Stimulated activated CD4-positive, alpha-beta T cell treated with anti-CD3 and anti-CD28 coated beads, Interleukin-15, amount 100 ng/mL, for 48 hours (primary cell): ENCODE measurements around the gene THRB.
"Not testable (repeated sequence)": the region's sequence is repeated elsewhere in the genome, so short reads cannot be mapped to it uniquely, and the experiment has no call there.

Source experiments
- DNase-seq, 2 donors: peaks; one replicate each; pipeline ENCODE4 v3.0.0-alpha.2; 2020; ENCODE audit warnings: low read depth in 2 of 2

THRB gene

DNA sequence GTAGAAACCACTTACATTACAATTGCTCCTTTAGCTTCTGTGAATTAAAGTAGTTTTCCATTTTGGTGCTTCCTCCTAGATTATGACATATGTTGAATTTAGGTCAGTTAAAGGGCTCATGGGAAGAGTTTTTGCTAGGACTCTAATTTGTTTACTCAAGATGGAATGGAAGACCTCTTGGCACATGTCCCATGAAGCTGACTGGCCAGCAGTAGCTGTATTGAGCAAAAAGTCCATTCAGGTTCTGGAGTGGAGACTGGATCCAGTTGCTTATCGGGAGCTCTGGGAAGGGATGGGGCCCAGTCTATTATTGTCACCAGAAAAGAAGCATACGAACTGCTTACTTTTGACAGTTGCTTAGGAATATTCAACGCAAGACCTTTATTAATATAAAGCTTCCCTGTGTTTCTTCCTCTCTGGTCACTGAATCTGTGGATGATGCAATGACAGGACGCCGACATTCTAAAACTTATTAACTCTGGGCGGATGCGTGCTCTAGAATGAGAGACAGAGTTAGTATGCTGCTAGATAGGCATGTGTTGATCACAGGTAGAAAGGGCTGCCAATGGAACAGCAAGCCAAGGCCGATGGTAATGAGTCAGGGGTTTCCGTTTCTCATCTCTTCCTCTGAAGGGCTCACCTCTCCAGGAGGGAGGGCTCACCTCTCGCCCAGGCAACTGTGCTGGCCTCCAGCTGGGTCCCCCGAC lies 393.8 kb downstream of the THRB start:
- DNase-seq: no peak

DNA sequence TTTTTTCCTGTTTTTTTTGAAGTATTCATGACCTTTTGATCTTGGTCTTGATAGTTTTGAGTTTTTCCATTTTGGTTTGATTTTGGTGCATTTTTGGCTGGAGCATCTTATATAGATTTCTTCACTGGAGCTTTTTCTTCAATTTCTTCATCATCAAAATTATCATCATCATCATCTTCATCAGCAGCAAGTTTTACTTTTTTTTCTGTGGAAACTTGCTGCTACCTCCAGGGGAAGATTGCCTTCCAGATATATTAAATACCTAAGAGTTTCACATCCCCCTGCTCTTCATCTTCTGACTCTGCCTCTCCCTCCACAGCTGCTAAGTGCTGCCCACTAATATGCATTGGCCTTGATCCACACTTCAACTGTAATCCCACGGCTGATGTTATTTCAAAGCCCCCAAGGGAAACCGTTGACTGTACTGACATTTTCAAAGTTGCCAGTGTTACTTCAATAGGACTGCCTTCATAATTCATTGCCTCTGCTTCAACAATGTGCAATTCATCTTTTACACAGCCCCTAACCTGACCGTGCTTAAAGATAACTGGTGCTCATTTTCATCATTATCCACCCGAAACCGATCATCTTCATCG lies 397.9 kb downstream of the THRB start:
- no peak for DNase-seq

DNA sequence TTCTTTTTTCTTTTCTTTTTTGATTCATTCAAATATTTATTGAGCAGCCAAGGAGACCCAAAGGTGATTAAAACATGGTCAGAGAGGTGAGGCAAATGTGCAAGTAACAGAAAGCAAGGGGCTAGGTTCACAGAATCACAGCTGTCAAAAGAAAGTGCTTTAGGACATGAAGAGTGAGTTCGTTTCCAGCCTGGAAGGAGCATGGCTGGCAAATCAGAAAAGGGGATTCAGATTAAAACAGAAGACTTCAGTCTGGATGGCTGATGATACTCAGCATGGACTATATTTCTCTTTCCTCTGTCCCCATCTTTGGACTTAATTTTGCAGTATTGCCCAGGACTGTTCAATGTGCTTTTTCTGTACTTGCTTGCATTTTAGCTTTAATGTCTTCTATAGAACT lies 398.4 kb downstream of the THRB start:
- DNase-seq: no peak

DNA sequence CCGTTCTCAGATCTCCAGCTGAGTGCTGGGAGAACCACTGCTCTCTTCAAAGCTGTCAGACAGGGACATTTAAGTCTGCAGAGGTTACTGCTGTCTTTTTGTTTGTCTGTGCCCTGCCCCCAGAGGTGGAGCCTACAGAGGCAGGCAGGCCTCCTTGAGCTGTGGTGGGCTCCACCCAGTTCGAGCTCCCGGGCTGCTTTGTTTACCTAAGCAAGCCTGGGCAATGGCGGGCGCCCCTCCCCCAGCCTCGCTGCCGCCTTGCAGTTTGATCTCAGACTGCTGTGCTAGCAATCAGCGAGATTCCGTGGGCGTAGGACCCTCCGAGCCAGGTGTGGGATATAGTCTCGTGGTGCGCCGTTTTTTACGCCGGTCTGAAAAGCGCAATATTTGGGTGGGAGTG lies 399.8 kb downstream of the THRB start:
- DNase-seq: not testable (repeated sequence)

DNA sequence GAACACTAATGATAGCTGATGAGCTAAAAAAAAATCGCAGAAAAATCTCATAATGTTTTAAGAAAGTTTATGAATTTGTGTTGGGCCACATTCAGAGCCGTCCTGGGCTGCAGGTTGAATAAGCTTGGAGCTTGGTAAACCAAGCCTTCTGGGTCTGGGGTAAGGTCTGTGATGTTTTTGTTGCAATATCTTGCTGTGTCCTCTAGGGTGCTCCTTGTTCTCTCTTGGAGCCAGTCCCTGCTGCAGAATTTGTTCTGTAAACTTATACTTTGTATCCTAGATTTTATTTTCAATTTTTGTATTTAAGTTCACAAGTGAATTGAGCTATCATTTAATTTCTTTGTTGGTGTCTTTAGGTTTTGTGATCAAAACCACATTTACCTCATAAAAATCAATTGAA lies 405.9 kb downstream of the THRB start:
- no peak for DNase-seq

DNA sequence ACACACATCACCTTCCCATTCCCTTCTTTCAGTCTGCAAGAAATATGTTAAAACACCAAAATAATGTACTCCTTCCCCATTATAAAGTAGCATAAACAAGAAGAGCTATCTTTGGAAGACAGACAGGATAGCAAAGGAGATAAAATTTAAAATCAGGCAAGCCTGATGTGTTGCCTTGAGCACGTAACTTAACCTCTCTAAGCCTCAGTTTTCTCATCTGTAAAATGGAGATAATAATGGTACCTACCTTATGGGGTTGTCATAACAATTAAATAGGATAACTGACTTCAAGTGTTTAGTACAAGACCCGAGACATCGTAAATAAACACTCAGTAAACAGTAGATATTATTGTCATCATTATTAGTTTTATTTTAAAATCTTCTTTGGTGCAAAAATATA lies 407.2 kb downstream of the THRB start:
- no peak for DNase-seq

DNA sequence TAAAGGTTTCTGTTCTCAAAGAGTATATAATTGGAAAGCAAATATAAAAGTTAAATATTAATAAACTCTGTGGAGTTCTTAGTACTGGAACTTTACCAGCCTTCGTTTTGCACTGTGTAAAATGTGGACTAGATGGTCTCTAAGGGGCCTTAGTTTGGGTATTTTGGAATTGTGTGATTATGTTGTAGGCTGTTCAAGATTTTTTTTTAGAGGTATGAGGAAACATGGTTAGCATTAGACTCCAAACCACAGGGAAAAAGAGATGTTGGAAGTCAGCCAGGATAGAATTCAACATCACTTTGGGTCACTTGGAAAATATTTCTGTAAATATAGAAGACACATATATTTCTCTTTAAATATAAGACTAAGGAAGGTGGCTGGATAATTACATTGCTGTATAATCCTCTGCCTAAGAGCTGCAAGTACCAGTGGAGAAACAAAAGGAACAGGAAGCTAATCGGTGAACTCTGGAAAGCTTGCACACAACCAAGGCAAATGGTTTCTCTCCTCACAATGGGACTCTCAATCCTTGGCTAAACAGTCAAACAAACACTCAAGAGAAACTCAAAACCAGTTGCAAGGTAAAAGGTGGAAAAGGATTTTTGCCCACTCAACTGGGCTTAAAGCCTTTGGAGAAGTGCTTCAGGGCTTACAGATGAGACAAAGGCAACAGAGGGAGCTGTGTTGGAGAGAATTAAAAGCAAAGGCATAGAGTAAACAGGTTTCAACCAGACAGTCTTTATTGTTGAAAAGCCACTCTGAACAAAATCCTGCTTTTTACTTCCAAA lies 407.8 kb downstream of the THRB start:
- DNase-seq: no peak

DNA sequence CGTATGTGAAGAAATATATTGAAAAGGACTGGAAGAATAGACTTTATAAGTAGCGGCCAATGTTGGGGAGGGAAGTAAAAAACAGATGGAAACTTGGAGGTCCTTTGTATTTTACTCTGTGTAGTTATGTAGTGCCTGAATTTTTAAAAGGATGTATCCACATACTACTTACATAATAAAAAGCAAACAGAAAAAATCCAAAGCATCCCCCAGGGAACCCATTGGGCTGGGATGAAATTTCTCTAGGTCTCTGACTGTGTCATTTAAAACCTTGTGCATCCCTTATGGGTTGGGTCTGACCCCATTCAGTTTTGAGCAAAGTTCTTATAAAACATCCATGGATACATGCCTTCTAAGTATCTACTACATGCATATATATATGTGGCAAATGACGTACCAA lies 408.4 kb downstream of the THRB start:
- no peak for DNase-seq

DNA sequence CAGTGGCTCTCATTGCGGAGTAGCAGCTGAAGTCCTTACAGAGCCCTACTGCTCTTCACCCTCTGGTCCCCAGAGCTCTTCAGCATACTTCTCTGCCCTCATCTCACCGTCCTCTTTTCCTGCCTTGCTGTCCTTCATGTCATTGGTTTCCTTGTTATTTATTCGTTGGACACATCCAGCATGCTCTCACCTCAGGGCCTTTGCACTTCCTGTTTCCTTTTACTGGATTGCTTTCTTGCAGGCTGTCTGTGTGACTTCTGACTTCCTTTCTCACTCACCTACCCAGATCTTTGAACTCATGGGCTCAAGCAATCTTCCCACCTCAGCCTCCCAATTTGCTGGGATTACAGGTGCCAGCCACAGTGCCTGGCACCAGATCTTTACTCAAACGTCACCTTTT lies 422.5 kb downstream of the THRB start:
- no peak for DNase-seq

DNA sequence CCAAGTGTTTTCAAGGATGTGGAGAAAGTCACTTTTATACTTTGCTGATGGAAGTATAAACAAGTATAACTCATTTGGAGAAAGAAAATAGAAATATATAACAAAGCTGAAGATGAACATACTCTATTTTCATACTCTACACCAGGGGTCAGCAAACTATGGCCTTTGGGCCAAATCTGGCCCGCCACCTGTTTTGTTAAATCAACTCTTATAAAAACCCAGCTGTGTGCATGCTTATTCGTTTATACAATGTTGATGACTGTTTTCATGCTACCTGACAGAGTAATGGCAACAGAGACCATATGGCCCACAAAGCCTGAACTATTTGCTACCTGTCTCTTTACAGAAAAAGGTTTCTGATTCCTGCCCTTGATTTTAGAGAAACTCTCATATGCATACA lies 425.6 kb downstream of the THRB start:
- DNase-seq: no peak

DNA sequence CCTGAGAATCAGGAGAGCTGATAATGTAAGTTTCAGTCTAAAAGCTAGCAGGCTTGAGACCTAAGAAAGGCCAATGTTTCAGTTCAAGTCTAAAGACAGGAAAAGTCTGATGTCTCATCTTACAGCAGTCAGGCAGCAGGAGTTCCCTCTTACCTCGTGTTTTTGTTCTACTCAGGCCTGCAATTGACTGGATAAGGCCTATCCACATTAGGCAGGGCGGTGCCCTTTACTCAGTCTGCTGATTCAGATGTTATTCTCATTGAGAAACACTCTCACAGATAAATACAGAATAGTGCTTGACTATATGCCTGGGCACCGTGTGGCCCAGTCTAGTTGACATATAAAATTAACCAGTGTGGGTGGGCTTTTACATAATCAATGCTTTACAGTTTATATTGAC lies 427.2 kb downstream of the THRB start:
- DNase-seq: no peak
